ENCODE results near the gene TNP1.

TNP1 gene

DNA sequence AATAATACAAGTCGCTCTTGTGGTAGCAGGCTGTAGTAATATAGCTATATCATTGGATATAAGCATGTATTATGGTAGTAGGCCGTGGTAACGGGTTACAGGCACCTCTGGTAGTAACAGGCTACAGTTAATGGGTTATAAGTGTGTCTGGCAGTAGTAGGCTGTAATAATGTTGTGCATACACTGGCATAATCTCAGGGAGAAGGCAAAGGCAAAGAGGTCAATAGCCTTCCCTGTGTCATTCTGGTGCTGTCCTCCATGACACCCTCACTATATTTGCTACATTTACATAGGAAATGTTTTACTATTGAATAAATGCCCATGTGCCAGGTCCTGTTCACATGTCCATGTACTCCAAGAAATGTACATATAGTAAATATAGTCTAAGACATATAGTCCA is 12.8 kb upstream of the TNP1 start:
- no peak for DNase-seq

DNA sequence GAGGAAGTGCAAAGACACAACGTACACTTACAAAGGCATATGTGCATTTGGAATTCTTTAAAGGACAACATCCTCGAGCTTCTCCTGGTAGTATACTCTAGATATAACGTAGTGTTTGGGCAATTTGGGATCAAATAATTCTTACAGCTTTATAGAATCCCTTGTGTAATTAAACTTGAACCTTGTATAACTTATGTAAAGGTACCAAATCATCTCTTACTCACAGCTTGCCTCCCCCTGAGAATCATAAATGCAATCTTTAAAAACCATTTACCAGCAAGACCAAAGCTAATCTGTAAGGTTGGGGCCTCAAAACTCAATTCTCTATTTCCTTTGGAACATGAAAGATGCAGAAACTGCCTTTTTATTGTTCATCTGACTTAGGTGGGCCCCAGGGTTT is 12.2 kb upstream of the TNP1 start:
- DNase-seq = no peak

- no peak for DNase-seq
Observed at GRCh38 chr2:216871333-216871934, 11.6 kb upstream of the TNP1 start.

GRCh38 chr2:216870508-216871332 is 10.9 kb upstream of the TNP1 start:
- DNase-seq = no peak

- no peak for DNase-seq
Observed at GRCh38 chr2:216866515-216867095, 6.7 kb upstream of the TNP1 start.

DNA sequence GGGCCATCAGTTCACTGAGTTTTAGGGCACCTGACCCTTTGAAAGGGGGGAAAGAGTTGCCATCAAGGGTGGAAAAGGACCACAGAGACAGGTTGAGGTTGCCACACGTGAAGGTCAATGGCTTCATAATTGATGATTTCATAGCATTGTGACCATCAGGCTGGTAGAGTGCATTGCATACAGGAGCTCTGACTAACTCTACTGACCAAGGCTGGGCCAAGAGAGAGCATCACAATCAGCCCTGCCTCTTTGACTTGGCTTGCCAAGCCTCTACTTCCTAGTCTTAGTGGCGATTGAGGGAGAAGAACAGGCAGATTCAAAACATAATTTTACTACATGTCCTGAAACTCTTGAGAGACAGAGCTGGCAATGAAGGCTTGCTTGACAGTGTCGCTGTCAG is 5.8 kb upstream of the TNP1 start:
- DNase-seq = no peak

DNA sequence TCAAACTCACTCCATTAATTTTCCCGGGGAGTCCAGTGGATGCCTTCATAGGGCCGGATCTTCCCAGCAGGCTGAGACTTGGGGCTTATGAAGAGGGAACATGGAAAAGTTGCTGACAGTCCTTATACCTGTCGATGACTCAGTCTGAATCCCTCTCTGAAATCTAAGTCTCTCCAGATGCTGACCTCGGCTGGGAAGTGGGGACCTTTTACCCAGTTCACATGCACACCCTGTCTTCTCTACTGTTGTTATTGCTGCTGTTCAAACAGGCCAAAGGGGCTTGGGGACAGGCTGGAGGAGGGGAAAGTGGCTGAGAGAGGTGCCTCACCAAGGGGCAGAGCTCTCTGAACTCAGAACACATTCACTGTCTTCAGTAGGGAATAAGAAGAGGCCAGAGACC is 4.1 kb upstream of the TNP1 start:
- no peak for DNase-seq

- no peak for DNase-seq
Observed at GRCh38 chr2:216862628-216863398, 2.9 kb upstream of the TNP1 start.

GRCh38 chr2:216860426-216861137 is 718 bp upstream of the TNP1 start:
- no peak for DNase-seq

- DNase-seq = peak; percentile 32
Observed at GRCh38 chr2:216858312-216858711, 1.6 kb downstream of the TNP1 start.

DNA sequence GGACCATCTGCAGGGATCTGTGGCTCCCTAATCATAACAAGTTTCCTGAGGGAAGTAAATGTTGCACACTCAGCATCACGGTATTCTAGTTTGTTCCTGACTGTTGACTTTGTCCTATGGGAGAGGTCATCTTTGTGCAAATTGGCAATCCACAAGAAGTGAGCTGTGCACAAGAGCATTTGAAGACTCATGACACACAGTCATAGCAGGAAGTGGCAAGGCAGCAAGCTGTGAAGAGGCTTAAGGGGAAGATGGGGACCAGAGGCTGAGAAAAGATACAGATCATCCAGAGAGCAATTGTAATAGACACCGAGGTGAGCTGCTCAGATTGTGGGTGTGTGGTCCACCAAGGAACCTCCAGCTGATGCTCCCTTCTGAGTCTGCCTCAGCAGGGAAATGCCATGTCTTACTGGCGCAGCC is 2.7 kb downstream of the TNP1 start:
- DNase-seq = peak; percentile 34

DNA sequence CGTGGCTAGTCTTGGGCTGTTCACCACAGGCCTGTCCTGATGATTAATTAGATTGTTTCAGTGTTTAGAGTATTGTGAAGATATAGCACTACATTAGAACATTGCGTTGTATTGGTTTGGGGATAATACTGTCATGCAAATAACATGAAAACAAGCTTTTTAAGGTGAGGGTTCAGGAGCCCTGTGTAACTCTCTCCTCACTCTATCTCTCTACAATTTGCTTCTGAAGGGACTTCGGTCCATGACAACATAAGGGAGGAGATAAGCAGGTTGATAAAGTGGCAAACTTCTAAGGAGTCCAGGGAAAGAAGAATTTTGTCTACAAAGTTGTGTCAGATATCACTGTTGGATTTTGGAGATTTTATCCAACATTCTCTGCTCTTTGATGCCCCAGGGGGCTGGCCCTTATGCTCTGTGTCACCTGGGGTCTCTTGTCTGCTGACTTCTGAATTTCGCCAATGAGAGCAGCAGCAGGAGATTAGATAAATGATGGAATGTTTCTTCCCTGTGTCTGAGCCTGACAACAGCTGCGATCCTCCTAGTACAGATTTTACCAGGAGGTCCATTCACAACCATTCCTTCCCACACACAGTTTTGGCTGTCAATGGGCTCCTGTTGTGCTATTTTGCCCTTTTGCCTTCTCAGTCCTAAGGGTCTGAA is 3.3 kb downstream of the TNP1 start:
- DNase-seq = no peak

DNA sequence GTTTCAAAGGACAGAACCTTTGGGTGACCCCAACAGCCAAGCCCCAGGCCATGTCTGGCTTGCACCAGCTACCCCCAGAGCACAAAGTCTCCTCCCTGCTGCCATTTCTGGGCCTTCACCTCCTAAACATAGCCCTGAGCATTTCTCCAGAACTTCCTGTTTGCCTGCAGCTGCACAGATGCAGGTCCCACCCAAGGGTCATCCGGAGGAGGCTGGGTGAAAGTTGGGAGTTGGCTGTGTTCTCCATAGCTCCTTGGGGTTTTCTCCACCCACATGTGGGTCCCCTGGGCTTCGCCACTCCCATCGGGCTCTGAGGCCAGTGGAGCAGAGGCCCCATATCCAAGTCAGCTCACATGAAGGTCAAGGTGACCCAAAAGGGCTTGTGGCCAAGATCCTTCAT is 4.3 kb downstream of the TNP1 start:
- no peak for DNase-seq

DNA sequence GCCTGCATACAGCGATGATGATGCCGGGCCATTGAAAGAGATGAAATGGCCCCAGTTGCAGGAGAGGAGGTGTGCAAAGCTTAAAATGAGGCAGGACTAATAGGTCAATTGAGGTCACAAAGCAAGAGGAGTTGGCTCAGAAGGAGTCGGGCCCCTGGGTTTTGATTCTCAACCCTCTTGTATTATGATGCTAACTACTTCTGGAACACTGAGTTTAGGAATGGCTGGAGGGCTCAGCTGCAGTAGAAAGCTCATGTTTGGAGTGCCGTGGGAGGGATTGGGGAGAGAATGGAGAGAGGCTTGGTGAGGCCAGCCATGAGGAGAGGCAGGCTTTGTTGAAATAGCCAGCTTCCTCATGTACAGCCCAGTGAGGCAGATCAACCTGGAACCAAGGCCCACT is 4.8 kb downstream of the TNP1 start:
- DNase-seq = no peak

GRCh38 chr2:216851486-216852090 is 8.3 kb downstream of the TNP1 start:
- DNase-seq = no peak

- DNase-seq = peak; percentile 9
Observed at GRCh38 chr2:216850665-216851322, 9.1 kb downstream of the TNP1 start.

DNA sequence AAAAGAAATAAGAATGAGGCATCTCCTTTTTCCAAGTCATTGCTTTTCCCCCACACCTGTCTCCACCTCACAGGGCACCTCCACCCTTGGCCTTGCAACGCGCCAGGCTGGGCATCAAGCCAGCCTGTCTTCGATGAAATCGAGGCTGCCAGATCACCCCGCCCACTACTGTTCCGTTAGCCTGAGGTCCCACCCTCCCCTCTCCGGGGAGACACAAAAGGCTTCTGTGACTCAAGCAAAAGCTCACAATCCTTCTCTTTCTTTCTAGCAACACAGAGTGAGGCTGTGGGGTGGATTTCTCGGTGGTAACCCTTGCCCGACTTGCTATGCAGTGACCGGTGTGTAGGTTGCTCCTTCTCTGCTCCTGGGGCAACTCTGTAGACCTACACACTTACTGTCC is 9.9 kb downstream of the TNP1 start:
- DNase-seq = peak; percentile 55

- no peak for DNase-seq
Observed at GRCh38 chr2:216845426-216845825, 14.4 kb downstream of the TNP1 start.

GRCh38 chr2:216842636-216843035 is 17.2 kb downstream of the TNP1 start:
- no peak for DNase-seq

GRCh38 chr2:216839688-216840087 is 20.2 kb downstream of the TNP1 start:
- DNase-seq = no peak

DNA sequence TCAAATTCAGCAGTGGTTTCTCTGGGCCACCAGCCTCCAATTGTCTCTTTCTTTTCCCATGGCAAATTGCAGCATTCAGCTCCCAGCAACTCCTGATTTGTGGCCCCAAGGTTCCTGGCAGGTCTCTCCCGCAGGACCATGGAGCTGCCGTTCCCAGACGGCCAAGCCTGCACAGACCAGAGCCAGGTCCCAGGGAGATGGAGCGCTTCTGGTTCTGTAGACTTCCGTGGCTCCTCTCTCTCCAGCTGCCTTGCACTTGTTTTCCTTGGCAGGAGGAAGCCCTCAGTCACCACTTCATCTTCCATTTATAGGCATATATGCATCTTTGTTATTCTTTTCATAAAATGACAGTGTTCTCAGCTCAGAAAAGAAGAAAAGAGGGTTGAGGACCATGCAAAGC is 21.7 kb downstream of the TNP1 start:
- DNase-seq = no peak
